Neural progenitor cell (in vitro differentiated cells): ENCODE measurements around the gene USP31. TPM values are rescaled to one million over a fixed set of nuclear protein-coding genes. Genes with fewer than 3 reads are reported as not detected.

Source experiments
- DNase-seq: peaks from one replicate; pipeline ENCODE4 v3.0.0-alpha.2; 2016; ENCODE audit warnings: low spot score
- H2AFZ ChIP-seq: fragments of 200-600 bp; sonication (generic); replicated peaks from 2 replicates; pipeline ENCODE4 v1.6.1; 2016; ENCODE audit warnings: antibody characterized with exemption
- H3F3A ChIP-seq: fragments of 200-600 bp; sonication (generic); 2 replicates; pipeline ENCODE4 v1.6.1; 2016; ENCODE audit warnings: antibody characterized with exemption, low read depth
- H3K27ac ChIP-seq: fragments of 200-600 bp; sonication (generic); 2 replicates; pipeline ENCODE4 v1.5.1; 2016; ENCODE audit warnings: mild to moderate bottlenecking
- H3K27me3 ChIP-seq: fragments of 200-600 bp; sonication (generic); 2 replicates; pipeline ENCODE4 v1.6.1; 2016; ENCODE audit warnings: mild to moderate bottlenecking, moderate library complexity
- H3K36me3 ChIP-seq: fragments of 200-600 bp; sonication (generic); 2 replicates; pipeline ENCODE4 v1.5.1; 2016
- H3K4me1 ChIP-seq: fragments of 200-600 bp; sonication (generic); 2 replicates; pipeline ENCODE4 v1.6.1; 2016; ENCODE audit warnings: mixed run types
- H3K4me2 ChIP-seq: fragments of 200-600 bp; sonication (generic); 2 replicates; pipeline ENCODE4 v1.6.1; 2016
- H3K4me3 ChIP-seq: fragments of 200-600 bp; sonication (generic); 2 replicates; pipeline ENCODE4 v1.5.1; 2016
- H3K79me2 ChIP-seq: fragments of 200-600 bp; sonication (generic); 2 replicates; pipeline ENCODE4 v1.6.1; 2016; ENCODE audit warnings: low read depth
- H3K9ac ChIP-seq: fragments of 200-600 bp; sonication (generic); 2 replicates; pipeline ENCODE4 v1.6.1; 2016
- H3K9me3 ChIP-seq: fragments of 200-600 bp; sonication (generic); 2 replicates; pipeline ENCODE4 v1.5.1; 2016; ENCODE audit warnings: low read depth
- H4K20me1 ChIP-seq: fragments of 200-600 bp; sonication (generic); 2 replicates; pipeline ENCODE4 v1.6.1; 2016; ENCODE audit warnings: low read depth
- H3K27ac Mint-ChIP-seq: 3 replicates; pipeline ENCODE4 v1.8.0; 2021; ENCODE audit warnings: mixed read lengths
- H3K27me3 Mint-ChIP-seq: 2 replicates; pipeline ENCODE4 v1.8.0; 2022; ENCODE audit warnings: low read depth, mild to moderate bottlenecking, inconsistent platforms, moderate library complexity, mixed read lengths; ENCODE audit not compliant: insufficient read depth
- H3K36me3 Mint-ChIP-seq: 3 replicates; pipeline ENCODE4 v1.8.0; 2021; ENCODE audit warnings: mixed read lengths
- H3K4me1 Mint-ChIP-seq: 3 replicates; pipeline ENCODE4 v1.8.0; 2021; ENCODE audit warnings: mixed read lengths
- H3K4me3 Mint-ChIP-seq: 3 replicates; pipeline ENCODE4 v1.8.0; 2021; ENCODE audit warnings: mild to moderate bottlenecking, moderate library complexity, mixed read lengths
- H3K9me3 Mint-ChIP-seq: 3 replicates; pipeline ENCODE4 v1.8.0; 2020; ENCODE audit warnings: mixed read lengths
- CTCF ChIP-seq: fragments of 200-600 bp; sonication (generic); IDR thresholded peaks from 2 replicates; pipeline ENCODE4 v1.5.1; 2017; ENCODE audit warnings: antibody characterized with exemption, mild to moderate bottlenecking
- EZH2 ChIP-seq: fragments of 200-600 bp; sonication (generic); IDR thresholded peaks from 2 replicates; pipeline ENCODE4 v1.6.1; 2017; ENCODE audit warnings: antibody characterized with exemption, mild to moderate bottlenecking, moderate library complexity
- EZH2phosphoT487 ChIP-seq: fragments of 200-600 bp; sonication (generic); IDR thresholded peaks from 2 replicates; pipeline ENCODE4 v1.6.1; 2017; ENCODE audit warnings: antibody characterized with exemption
- total RNA-seq: library from RNA; depleted of rRNA; stranded (reverse); fragments of >200 nt; gene quantifications from 2 replicates; pipeline ENCODE4 v1.2.3, GENCODE V29; 2015; ENCODE audit warnings: low replicate concordance

Gene USP31
- total RNA-seq, 1 donor from 2014 or later = 9.0 TPM

GRCh38 chr16:23031508-23032098 is 117.6 kb downstream of the USP31 start:
- TF ChIP-seq EZH2phosphoT487 (no peak), CTCF (no peak), EZH2 (no peak)
- no peaks in the 10 kb centered on the region for H3K79me2 ChIP-seq
- peaks cover 9% of the 10 kb centered on the region for H3K27me3 Mint-ChIP-seq

GRCh38 chr16:23029733-23030420 is 119.4 kb downstream of the USP31 start:
- Histone ChIP-seq H2AFZ (no peak overlapping the region), H3K4me3 (no peak overlapping the region), H3K36me3 (no peaks in the 10 kb centered on the region), H3K9me3 (no peaks in the 10 kb centered on the region), H3K79me2 (no peaks in the 10 kb centered on the region), H3F3A (no peaks in the 10 kb centered on the region), H3K27me3 (no peaks in the 10 kb centered on the region), H3K4me1 (peaks cover 5% of the 10 kb centered on the region), H3K27ac (no peak overlapping the region), H3K9ac (no peak overlapping the region), H3K4me2 (no peak overlapping the region), H4K20me1 (no peaks in the 10 kb centered on the region)
- TF ChIP-seq EZH2phosphoT487 = no peak
- TF ChIP-seq EZH2 = no peak
- TF ChIP-seq CTCF = no peak
- DNase-seq = no peak
- Mint-ChIP-seq H3K27me3 (peaks cover 9% of the 10 kb centered on the region), H3K4me3 (no peak overlapping the region), H3K9me3 (peaks cover 3% of the 10 kb centered on the region), H3K27ac (no peak overlapping the region), H3K4me1 (peaks cover 4% of the 10 kb centered on the region), H3K36me3 (no peaks in the 10 kb centered on the region)

More at GRCh38 chr16:23031508-23032098, 117.6 kb downstream of the USP31 start:
- Mint-ChIP-seq H3K4me1 (no peaks in the 10 kb centered on the region), H3K9me3 (peaks cover 3% of the 10 kb centered on the region), H3K4me3 (no peak overlapping the region), H3K27ac (no peak overlapping the region), H3K36me3 (no peaks in the 10 kb centered on the region)
- H4K20me1 ChIP-seq = no peaks in the 10 kb centered on the region
- no peak overlapping the region for H3K9ac ChIP-seq
- H2AFZ ChIP-seq = no peak overlapping the region
- peak; percentile 28 for DNase-seq
- H3K4me2 ChIP-seq = no peak overlapping the region
- no peaks in the 10 kb centered on the region for H3K27me3 ChIP-seq
- H3K4me3 ChIP-seq = no peak overlapping the region
- no peak overlapping the region for H3K27ac ChIP-seq
- H3F3A ChIP-seq = no peaks in the 10 kb centered on the region
- no peaks in the 10 kb centered on the region for H3K36me3 ChIP-seq
- H3K4me1 ChIP-seq = peaks cover 5% of the 10 kb centered on the region
- no peaks in the 10 kb centered on the region for H3K9me3 ChIP-seq

- Histone ChIP-seq H2AFZ (no peak overlapping the region), H4K20me1 (no peaks in the 10 kb centered on the region), H3K9ac (no peak overlapping the region), H3K27ac (no peak overlapping the region), H3K4me2 (no peak overlapping the region), H3K4me1 (peaks cover 5% of the 10 kb centered on the region), H3K9me3 (no peaks in the 10 kb centered on the region), H3K79me2 (no peaks in the 10 kb centered on the region), H3K4me3 (no peak overlapping the region), H3F3A (no peaks in the 10 kb centered on the region), H3K36me3 (no peaks in the 10 kb centered on the region), H3K27me3 (no peaks in the 10 kb centered on the region)
- Mint-ChIP-seq H3K27ac (no peak overlapping the region), H3K4me3 (no peak overlapping the region), H3K9me3 (no peaks in the 10 kb centered on the region), H3K4me1 (peaks cover 4% of the 10 kb centered on the region), H3K27me3 (peaks cover 9% of the 10 kb centered on the region), H3K36me3 (no peaks in the 10 kb centered on the region)
- TF ChIP-seq CTCF (no peak), EZH2phosphoT487 (no peak), EZH2 (no peak)
- DNase-seq = no peak
Measured at GRCh38 chr16:23027386-23027785, 121.9 kb downstream of the USP31 start.
